Measurements from ENCODE around the gene PEX11B.

DNA sequence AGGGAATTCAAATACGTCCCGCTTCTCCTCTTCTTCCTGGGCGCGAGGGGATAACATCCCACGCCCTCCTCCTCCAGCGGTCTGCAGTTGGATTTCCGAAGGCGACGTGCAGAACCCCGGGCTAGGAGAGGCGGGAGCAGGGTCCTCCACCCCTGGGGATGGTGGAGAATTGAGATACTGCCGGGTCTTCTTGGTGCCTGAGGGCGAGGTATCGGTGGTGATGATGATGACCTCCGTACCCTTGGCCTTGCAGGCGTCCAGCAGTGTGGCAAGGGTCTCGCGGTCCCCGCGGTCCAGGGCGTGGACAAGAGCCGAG lies 42.5 kb upstream of the PEX11B start:
- TF ChIP-seq, protein P1, sequence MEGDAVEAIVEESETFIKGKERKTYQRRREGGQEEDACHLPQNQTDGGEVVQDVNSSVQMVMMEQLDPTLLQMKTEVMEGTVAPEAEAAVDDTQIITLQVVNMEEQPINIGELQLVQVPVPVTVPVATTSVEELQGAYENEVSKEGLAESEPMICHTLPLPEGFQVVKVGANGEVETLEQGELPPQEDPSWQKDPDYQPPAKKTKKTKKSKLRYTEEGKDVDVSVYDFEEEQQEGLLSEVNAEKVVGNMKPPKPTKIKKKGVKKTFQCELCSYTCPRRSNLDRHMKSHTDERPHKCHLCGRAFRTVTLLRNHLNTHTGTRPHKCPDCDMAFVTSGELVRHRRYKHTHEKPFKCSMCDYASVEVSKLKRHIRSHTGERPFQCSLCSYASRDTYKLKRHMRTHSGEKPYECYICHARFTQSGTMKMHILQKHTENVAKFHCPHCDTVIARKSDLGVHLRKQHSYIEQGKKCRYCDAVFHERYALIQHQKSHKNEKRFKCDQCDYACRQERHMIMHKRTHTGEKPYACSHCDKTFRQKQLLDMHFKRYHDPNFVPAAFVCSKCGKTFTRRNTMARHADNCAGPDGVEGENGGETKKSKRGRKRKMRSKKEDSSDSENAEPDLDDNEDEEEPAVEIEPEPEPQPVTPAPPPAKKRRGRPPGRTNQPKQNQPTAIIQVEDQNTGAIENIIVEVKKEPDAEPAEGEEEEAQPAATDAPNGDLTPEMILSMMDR (conservative IDR thresholded peaks at IDR 0.05; ENCODE audit: low read depth, low read length) = no peak
- no peak for TF ChIP-seq POLR2A (IDR thresholded peaks at IDR 0.05; ENCODE audit: low read depth, low read length)
- no peak for TF ChIP-seq RAD21 (IDR thresholded peaks at IDR 0.05; ENCODE audit: low read length)
- TF ChIP-seq, protein P2, sequence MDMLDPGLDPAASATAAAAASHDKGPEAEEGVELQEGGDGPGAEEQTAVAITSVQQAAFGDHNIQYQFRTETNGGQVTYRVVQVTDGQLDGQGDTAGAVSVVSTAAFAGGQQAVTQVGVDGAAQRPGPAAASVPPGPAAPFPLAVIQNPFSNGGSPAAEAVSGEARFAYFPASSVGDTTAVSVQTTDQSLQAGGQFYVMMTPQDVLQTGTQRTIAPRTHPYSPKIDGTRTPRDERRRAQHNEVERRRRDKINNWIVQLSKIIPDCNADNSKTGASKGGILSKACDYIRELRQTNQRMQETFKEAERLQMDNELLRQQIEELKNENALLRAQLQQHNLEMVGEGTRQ (IDR thresholded peaks at IDR 0.05; ENCODE audit: low read depth, low read length) = no peak
- no peak for TF ChIP-seq MXI1 (IDR thresholded peaks at IDR 0.05; ENCODE audit: borderline replicate concordance, low read depth, low read length)
- no peak for TF ChIP-seq RFX5 (IDR thresholded peaks at IDR 0.05; ENCODE audit: low read depth, low read length)

Data from IMR-90 (cell line).